Inflammatory macrophage treated with lipopolysaccharide for 4 hours (primary cell): ENCODE measurements around the gene ANGPTL3.

Experiments
- DNase-seq: peaks from one replicate; pipeline ENCODE4 v3.0.0-alpha.2; 2020

ANGPTL3 gene

GRCh38 chr1:62628506-62628905 is 31.2 kb downstream of the ANGPTL3 start:
- no peak for DNase-seq

GRCh38 chr1:62637392-62638105 is 40.2 kb downstream of the ANGPTL3 start:
- peak; percentile 3 for DNase-seq

- DNase-seq, result no peak
Observed at GRCh38 chr1:62643283-62643682, 46.0 kb downstream of the ANGPTL3 start.

- DNase-seq, result no peak
Observed at GRCh38 chr1:62652387-62652786, 55.1 kb downstream of the ANGPTL3 start.

GRCh38 chr1:62654744-62655143 is 57.4 kb downstream of the ANGPTL3 start:
- DNase-seq, result no peak
